Spleen (tissue), 11 donors: ENCODE measurements around the gene ITFG2. TPM values are rescaled to one million over a fixed set of nuclear protein-coding genes. Genes with fewer than 3 reads are reported as not detected.

Experiments used
- DNase-seq: peaks from one replicate; pipeline ENCODE4 v3.0.0-alpha.2; 2020
- H3K27ac ChIP-seq, 8 donors: fragments of 200-600 bp; sonication (generic) in 7 of 8; 1 replicate in 4 of 8; 2 replicates in 4 of 8; pipeline versions ENCODE4 v1.5.0 to v1.8.0; 2016 to 2021; ENCODE audit warnings: inconsistent platforms in 4 of 8, mild to moderate bottlenecking in 4 of 8, moderate library complexity in 1 of 8
- H3K27me3 ChIP-seq, 7 donors: fragments of 200-600 bp; sonication (generic) in 6 of 7; replicated peaks in 1 of 7; 1 replicate in 4 of 7; 2 replicates in 3 of 7; pipeline versions ENCODE4 v1.5.0 to v1.8.0; 2016 to 2021; ENCODE audit warnings: inconsistent platforms in 3 of 7, mild to moderate bottlenecking in 1 of 7
- H3K36me3 ChIP-seq, 6 donors: fragments of 200-600 bp; sonication (generic) in 5 of 6; 1 replicate in 4 of 6; 2 replicates in 2 of 6; pipeline versions ENCODE4 v1.5.0 to v1.8.0; 2016 to 2021; ENCODE audit warnings: inconsistent platforms in 2 of 6
- H3K4me1 ChIP-seq, 6 donors: fragments of 200-600 bp; sonication (generic) in 5 of 6; 1 replicate in 3 of 6; 2 replicates in 3 of 6; pipeline versions ENCODE4 v1.5.0 to v1.8.0; 2016 to 2021; ENCODE audit warnings: inconsistent platforms in 3 of 6
- H3K4me3 ChIP-seq, 8 donors: fragments of 200-600 bp; sonication (generic) in 7 of 8; 1 replicate in 4 of 8; 2 replicates in 4 of 8; pipeline versions ENCODE4 v1.5.0 to v1.8.0; 2016 to 2021; ENCODE audit warnings: inconsistent platforms in 4 of 8, mild to moderate bottlenecking in 4 of 8, moderate library complexity in 2 of 8
- H3K9me3 ChIP-seq, 8 donors: fragments of 200-600 bp; sonication (generic) in 7 of 8; 1 replicate in 4 of 8; 2 replicates in 4 of 8; pipeline versions ENCODE4 v1.5.0 to v1.8.0; 2016 to 2021; ENCODE audit warnings: inconsistent platforms in 4 of 8
- POLR2A ChIP-seq, 3 donors: fragments of 450-650 bp; IDR thresholded peaks; one replicate each; pipeline ENCODE4 v1.5.1; 2017; ENCODE audit warnings: antibody characterized with exemption in 3 of 3, mild to moderate bottlenecking in 1 of 3
- POLR2AphosphoS5 ChIP-seq, 3 donors: sonication (generic); formaldehyde crosslinking; IDR thresholded peaks; one replicate each; pipeline ENCODE4 v1.5.1; 2017; ENCODE audit warnings: antibody characterized with exemption in 3 of 3
- WGBS, 5 donors: extraction: QIAGEN DNeasy Blood & Tissue Kit in 3 of 5; methylation state at CpG; one replicate each; pipeline versions ENCODE4 v1.1.5 to v1.1.7; 2013 to 2018; 5-methylcytosine and 5-hydroxymethylcytosine counted together
- intact Hi-C: fragments of 100-400 bp; cut with DNase I; formaldehyde crosslinking; loops from one replicate; pipeline ENCODE4 v1.15.0; 2023; ENCODE audit warnings: low total_unique reads
- polyA plus RNA-seq, 3 donors: library from polyadenylated mRNA; stranded (reverse); fragments of 200-250 nt; gene quantifications; one replicate each; pipeline ENCODE4 v1.2.1, GENCODE V29; 2013
- total RNA-seq, 7 donors: library from RNA; depleted of rRNA in 3 of 7; stranded (reverse); fragments of >200 nt in 3 of 7; fragmentation: NEBNext Ultra II Directional in 4 of 7; extraction: Animal tissue kit (Norgen Biotek cat#: 25700) in 4 of 7; gene quantifications; one replicate each; pipeline versions ENCODE4 v1.1.0 to v1.2.1, GENCODE V29; 2016 to 2021
- TF ChIP-seq, protein P1 (sequence below), 11 experiments: fragments of 200-600 bp in 7 of 11; fragments of 450-650 bp in 4 of 11; sonication (generic) in 4 of 11; IDR thresholded peaks in 8 of 11; conservative IDR thresholded peaks in 3 of 11; 1 replicate in 7 of 11; 2 replicates in 4 of 11; pipeline versions ENCODE4 v1.4.0 to v1.8.0; 2016 to 2021; ENCODE audit warnings: antibody characterized with exemption in 11 of 11, inconsistent platforms in 4 of 11, mild to moderate bottlenecking in 1 of 11
- donor health status: healthy with polysubstance abuse.
- donor health status: DM: no; HTN: no; CAD: no; lungs with moderate emphysema.
- donor health status: DM: no; HTN: no; CAD: no.
- donor health status: Bipolar disorder and iron deficiency.
- donor health status: healthy.
- donor health status: DM: no; HTN: no; CAD: no.
- donor health status: DM: yes; HTN: yes; CAD: no.

The ITFG2 gene
- total and polyA plus RNA-seq, 10 donors: 28.9 to 79.3 (median 49.4) TPM

DNA sequence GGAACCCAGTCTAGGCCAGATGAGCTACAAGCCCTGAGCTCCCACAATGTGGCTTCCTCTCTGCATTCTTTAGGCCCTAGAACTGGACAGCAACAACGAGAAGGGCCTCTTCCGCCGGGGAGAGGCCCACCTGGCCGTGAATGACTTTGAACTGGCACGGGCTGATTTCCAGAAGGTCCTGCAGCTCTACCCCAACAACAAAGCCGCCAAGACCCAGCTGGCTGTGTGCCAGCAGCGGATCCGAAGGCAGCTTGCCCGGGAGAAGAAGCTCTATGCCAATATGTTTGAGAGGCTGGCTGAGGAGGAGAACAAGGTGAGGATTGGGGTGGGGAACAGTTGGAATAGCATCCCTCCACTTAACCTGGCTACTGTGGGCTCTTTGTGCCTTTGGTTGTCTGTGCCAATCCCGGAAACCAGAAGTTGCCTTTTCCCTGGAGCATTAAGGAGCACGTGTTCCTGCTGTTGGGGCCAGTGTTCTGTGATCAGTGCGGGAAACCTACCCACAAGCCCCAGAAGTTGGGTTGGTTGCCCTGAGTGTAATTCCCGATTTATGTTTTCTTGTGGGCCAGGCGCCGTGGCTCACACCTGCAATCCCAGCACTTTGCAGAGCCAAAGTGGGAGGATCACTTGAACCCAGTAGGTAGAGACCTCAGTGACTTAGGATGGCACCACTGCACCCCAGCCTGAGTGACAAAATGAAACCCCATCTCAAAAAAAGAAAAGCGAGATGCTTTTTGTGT, 11.3 kb upstream of the ITFG2 start:
- Histone ChIP-seq H3K4me3 (no peak overlapping the region), H3K27me3 (no peaks in the 10 kb centered on the region), H3K9me3 (no peaks in the 10 kb centered on the region), H3K4me1 (peaks cover 9 to 46% (median 21%) of the 10 kb centered on the region in 6 donors), H3K27ac (no peak overlapping the region), H3K36me3 (peaks cover 13 to 92% (median 76%) of the 10 kb centered on the region in 6 donors)
- 87 to 94% (median 89%) methylated on average over 16 of the region's 16 CpGs for WGBS, 5 donors
- peak; percentile 59 for DNase-seq
- TF ChIP-seq, protein P1, sequence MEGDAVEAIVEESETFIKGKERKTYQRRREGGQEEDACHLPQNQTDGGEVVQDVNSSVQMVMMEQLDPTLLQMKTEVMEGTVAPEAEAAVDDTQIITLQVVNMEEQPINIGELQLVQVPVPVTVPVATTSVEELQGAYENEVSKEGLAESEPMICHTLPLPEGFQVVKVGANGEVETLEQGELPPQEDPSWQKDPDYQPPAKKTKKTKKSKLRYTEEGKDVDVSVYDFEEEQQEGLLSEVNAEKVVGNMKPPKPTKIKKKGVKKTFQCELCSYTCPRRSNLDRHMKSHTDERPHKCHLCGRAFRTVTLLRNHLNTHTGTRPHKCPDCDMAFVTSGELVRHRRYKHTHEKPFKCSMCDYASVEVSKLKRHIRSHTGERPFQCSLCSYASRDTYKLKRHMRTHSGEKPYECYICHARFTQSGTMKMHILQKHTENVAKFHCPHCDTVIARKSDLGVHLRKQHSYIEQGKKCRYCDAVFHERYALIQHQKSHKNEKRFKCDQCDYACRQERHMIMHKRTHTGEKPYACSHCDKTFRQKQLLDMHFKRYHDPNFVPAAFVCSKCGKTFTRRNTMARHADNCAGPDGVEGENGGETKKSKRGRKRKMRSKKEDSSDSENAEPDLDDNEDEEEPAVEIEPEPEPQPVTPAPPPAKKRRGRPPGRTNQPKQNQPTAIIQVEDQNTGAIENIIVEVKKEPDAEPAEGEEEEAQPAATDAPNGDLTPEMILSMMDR (IDR thresholded peaks at IDR 0.05 in 8 of 11, conservative IDR thresholded peaks at IDR 0.05 in 3 of 11): no peak
- TF ChIP-seq POLR2AphosphoS5 (IDR thresholded peaks at IDR 0.05) (no peak), POLR2A (IDR thresholded peaks at IDR 0.05) (no peak)
- intact Hi-C loops: no loop called here

DNA sequence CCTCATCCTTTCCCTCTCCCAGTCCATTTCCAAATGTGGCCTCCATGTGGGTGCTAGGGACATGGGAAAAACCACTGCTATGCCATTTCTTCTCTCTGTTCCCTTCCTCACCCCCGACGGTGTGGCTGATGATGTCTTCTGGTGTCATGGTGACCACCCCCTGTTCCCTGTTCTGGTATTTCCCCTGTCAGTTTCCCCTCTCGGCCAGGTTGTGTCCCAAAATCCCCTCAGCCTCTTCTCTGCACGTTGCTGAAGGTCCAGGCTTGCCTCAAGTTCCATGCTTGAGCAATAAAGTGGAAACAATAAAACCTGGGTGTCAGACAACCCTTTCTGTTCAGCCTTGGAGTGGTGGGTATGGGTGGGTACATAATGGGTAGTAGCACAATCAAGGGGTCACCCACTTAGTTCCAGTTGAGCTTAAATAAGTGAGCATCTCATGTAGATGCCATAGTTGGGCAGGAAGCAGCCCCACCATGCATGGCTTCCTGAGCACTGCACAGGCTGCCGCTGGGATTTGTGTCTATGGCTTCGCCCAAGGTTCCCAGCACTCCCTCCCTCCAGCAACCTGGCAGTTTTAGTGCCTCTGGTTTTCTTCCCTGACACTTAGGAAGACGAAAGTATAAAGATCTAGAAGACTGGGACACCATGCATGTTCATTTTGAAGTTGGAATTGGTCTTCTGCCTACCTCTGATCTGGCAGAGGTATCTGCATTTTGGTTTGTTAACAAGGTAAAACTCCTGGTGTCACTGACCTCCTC, 8.7 kb upstream of the ITFG2 start:
- WGBS, 5 donors: 62 to 80% (median 73%) methylated on average over 7 of the region's 7 CpGs
- peak; percentile 19 for DNase-seq
- Histone ChIP-seq H3K27ac (peak overlapping the region in 4 of 8 donors; percentile 2 to 57 (median 40)), H3K36me3 (peaks cover 9 to 73% (median 61%) of the 10 kb centered on the region in 6 donors), H3K4me3 (no peak overlapping the region), H3K27me3 (no peaks in the 10 kb centered on the region), H3K4me1 (peaks cover 0 to 24% (median 4%) of the 10 kb centered on the region in 6 donors), H3K9me3 (no peaks in the 10 kb centered on the region)
- intact Hi-C loops: no loop called here
- TF ChIP-seq POLR2A (IDR thresholded peaks at IDR 0.05): no peak
- no peak for TF ChIP-seq POLR2AphosphoS5 (IDR thresholded peaks at IDR 0.05)
- TF ChIP-seq, protein P1 (IDR thresholded peaks at IDR 0.05 in 8 of 11, conservative IDR thresholded peaks at IDR 0.05 in 3 of 11): no peak

DNA sequence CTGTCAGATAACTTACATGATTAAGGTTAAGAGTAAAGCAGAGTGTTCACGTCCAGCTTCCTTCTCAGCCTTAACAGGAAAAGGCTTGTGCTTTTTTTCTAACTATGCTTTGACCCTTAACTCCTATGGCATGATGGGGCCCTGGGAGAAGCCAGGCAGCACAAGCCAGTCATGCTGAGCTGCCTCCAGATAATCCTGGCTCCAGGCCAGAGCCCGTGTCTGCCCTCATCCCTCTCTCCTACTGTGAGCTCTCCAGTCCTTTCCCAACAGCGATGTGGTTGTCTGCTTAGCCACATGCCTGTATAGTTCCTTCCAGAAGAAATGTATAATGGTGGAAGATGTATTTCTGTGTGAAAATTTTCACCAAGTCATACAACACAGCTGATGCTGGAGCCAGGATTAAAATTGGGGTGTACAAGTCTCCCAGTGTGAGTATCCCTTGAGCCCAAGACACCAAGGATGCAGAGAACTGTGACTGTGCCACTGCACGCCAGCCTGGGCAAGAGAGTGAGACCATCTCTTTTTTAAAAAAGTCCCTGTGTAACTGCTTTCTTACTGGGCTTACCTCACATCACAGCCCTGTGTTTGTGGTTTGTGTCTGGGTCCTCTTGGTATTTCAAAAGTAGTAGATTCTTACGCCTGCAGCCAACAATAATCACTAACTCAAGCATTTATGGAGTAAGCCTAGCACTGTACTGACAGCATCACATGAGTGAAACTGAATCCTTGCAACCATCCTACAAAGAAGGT, 7.9 kb upstream of the ITFG2 start:
- peaks cover 4 to 66% (median 55%) of the 10 kb centered on the region in 6 donors for H3K36me3 ChIP-seq
- H3K27ac ChIP-seq: peak overlapping the region in 4 of 8 donors; percentile 2 to 57 (median 40)

DNA sequence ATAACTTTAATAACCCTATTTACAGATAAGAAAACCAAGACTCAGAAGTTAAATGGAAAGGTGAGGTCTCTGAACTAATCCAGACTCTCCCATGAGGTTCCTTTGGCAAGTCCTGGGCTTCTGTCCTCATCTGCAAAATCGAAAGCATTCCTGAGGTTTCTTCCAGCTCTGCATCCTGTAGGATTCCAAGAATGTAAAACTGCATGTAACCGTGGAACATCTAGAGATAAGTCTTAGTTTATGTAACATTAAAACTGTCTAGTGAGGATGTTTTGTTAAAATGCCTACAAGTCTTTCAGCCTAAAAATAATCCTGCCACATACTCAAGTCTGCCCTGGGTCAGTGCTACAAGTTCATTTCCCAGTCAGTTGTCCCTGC, 7.3 kb upstream of the ITFG2 start:
- TF ChIP-seq POLR2AphosphoS5 (IDR thresholded peaks at IDR 0.05) (no peak), POLR2A (IDR thresholded peaks at IDR 0.05) (no peak)
- TF ChIP-seq, protein P1 (IDR thresholded peaks at IDR 0.05 in 8 of 11, conservative IDR thresholded peaks at IDR 0.05 in 3 of 11): no peak
- 69 to 82% (median 75%) methylated on average over 2 of the region's 2 CpGs for WGBS, 5 donors
- Histone ChIP-seq H3K4me1 (peaks cover 0 to 24% (median 4%) of the 10 kb centered on the region in 6 donors), H3K27ac (peak overlapping the region in 3 of 8 donors; percentile 8 to 57 (median 56)), H3K9me3 (no peaks in the 10 kb centered on the region), H3K27me3 (no peaks in the 10 kb centered on the region), H3K36me3 (peaks cover 4 to 60% (median 50%) of the 10 kb centered on the region in 6 donors), H3K4me3 (no peak overlapping the region)
- intact Hi-C loops: no loop called here
- DNase-seq: no peak

More for the DNA sequence above, 7.9 kb upstream of the ITFG2 start:
- Histone ChIP-seq H3K4me3 (no peak overlapping the region), H3K4me1 (peaks cover 0 to 24% (median 4%) of the 10 kb centered on the region in 6 donors), H3K27me3 (no peaks in the 10 kb centered on the region), H3K9me3 (no peaks in the 10 kb centered on the region)
- 61 to 77% (median 66%) methylated on average over 5 of the region's 5 CpGs for WGBS, 5 donors
- intact Hi-C loops: no loop called here
- TF ChIP-seq POLR2AphosphoS5 (IDR thresholded peaks at IDR 0.05) (peak in 2 of 3 donors; percentile 18 to 32), POLR2A (IDR thresholded peaks at IDR 0.05) (no peak)
- peak; percentile 66 for DNase-seq
